Activated CD4-positive, alpha-beta T cell treated with anti-CD3 and anti-CD28 coated beads, Interleukin-2, amount 50 U/mL, for 1 hour (primary cell): Measurements from ENCODE around the gene COPS2.

ENCODE experiments used
- DNase-seq: peaks from one replicate; pipeline ENCODE4 v3.0.0-alpha.2; 2020

COPS2 gene

DNA sequence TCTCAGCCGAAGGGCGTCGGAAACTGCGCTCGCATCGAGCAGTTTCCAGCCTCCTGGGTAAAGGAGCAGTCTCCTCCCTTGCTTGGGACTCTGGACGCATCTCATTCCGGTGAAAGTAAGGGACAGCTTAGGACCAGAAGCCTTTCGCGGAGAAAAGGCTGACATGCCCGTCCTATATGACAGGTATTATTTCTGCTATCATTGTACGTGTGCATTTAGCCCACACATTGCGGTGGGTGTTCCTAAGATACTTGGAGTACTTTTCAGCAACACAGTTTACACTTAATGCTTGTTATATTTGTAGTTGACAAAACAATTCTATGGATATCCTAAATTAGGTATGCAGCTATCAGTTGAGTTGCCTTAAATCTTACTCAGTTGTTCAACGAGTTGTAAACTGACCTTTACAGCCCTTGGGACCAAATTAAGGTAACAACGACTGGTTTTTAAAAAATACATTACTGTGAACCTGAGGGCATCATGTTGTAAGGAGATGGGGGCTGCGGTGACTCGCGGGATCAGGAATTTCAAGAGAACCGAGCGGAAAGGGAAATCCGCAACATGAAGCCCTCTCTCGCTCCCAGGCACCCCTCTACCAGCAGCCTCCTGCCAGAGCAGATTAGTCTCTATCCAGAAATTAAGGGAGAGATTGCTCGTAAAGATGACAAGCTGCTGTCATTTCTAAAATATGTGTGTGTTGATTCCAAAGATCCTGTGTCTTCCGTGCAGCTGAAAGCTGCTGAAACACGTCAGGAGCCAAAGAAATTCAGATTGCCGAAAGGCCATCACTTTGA, 632 bp upstream of the COPS2 start:
- no peak for DNase-seq

DNA sequence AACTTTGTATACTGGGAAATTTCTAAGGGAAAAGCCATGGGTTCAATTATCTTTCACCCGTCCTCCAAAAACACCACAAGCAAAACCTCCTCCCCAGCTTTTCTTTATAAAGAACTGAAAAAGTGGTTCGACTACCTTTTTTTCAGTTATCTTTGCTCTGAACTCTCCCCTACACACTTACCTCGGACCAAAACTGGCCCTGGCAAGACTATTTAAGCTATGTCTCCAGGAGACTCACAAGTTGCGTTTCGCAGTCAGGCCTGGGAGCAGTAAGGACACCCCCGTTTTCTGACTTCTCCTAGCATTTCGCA, 645 bp downstream of the COPS2 start:
- no peak for DNase-seq

GRCh38 chr15:49154359-49154758, 1.0 kb downstream of the COPS2 start:
- no peak for DNase-seq

DNA sequence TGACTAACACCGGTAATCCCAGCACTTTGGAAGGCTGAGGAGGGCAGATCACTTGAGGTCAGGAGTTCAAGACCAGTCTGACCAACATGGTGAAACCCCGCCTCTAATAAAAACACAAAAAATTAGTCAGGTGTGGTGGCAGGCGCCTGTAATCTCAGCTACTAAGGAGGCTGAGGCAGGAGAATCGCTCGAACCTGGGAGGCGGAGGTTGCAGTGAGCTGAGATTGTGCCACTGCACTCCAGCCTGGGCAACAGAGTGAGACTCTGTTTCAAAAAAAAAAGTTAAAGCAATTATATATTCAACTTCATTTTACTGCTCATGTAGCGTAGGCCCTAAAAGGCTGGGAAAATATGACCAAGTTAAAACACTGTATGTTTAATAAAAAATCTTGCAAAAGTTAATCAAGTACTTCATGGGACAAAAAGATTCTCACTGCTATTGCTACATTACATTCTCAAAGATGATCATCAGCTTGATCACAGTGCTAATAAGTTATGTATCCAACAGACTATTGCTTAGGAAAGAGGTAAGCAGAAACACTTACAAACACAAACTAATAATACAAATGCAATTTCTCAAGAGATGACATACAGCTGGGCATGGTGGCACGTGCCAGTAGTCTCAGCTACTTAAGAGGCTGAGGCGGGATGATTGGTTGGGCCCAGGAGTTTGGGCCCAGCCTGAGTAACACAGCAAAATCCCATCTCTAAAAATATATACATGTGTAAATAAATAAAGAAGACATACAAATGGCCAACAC, 2.7 kb downstream of the COPS2 start:
- no peak for DNase-seq

DNA sequence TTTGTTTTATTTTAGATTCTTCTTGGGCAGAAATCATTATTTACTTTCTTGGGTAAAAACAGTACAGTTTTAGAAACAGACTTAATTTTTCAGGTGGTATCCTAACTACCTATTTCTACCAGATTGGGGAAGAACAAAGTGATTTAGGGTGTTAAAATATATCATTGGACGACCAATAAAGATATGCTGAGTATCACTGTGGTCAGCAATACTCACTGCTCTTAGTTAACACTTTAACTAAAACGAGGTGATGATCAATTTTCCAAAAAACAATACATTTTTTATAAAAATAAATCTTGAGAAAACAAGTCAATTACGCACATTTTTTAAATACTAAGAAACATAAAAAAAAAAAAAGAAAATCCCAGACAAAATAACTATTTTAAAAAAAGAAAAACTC, 3.6 kb downstream of the COPS2 start:
- DNase-seq: no peak

GRCh38 chr15:49148727-49149126, 6.7 kb downstream of the COPS2 start:
- DNase-seq: no peak

GRCh38 chr15:49148298-49148697, 7.1 kb downstream of the COPS2 start:
- no peak for DNase-seq

- DNase-seq: peak; percentile 16
Measured at GRCh38 chr15:49145651-49146609, 9.5 kb downstream of the COPS2 start.

DNA sequence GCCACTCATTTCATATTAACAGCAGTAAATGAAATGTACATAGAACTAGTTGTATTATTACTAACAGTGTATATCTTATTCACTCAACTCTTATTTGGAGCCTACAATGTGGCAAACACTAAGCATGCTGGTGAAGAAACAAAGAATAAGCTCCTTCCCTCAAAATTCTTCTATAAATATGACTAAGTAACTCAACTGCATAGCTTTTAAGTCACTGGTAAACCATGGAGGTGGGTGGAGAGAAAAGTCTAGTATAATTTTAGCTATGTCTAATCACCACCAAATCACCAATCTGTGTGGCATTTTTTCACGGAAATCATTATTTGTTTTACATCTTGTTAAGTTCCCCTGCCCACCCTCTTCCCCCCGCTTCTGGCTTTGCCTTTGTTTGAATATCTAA, 17.5 kb downstream of the COPS2 start:
- DNase-seq: no peak

DNA sequence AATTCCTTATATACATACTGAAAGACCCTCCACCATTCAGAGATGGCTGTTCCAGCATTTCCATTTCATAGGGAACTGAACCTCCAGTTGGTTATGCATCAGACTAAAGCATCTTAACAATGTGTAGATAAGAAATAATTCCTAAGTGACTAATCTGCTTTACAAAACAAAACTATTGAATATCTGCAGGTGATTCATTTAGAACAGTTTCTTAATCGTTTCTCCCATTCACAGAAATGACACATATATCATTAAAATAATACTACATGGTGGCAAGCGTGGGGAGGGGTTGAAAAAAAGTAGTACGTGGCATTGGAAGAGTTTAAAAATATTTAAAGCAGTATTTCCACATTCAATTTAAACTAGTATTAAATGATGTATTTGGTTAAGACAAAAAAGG, 19.5 kb downstream of the COPS2 start:
- DNase-seq: no peak

DNA sequence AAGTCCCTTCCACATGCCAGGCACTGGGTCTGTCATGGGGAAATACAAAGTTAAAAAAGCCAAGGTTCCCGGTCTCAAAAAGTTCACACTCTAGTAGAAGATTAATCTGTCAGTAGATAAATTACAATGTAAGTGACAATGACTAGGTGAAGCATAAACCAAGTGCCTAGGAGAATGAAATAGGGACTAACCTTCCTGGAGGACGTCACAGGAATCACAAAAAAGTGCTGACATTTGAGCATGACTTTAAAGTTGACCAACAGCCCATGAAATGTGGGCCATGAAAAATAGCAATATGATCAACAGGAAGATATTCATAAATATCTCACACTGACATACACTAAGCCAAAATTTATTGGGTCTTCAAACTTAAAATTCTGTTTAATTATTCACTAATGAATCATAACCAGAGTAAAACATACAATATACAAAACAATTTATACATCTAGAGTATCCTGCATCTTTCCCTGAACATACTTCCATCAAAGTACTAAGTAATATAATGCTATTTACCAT, 20.0 kb downstream of the COPS2 start:
- no peak for DNase-seq

DNA sequence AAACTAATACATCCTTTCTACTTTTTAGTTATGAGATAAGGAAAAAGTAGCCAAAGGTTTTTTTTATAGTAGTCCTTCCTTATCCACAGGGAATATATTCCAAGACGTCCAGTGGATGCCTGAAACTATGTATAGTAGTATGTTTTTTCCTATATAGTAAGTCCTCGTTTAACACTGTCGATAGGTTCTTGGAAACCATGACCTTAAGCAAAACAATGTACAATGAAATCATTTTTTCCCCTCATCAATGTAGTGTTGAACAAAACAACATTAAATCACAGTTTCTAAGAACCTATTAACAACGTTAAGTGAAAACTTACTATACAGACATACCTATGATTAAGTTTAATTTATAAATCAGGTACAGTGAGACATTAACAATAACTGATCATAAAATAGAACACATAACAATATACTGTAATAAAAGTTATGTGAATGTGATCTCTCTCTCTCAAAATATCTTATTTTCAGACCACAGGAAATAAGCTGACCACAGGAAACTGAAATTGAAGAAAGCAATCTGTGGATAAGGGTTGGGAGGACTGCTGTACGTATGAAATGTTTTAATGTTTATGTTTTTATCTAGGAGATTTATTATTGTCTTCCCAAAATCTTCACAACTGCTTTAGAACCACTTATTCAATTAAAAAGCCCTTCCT, 20.6 kb downstream of the COPS2 start:
- DNase-seq: no peak

- no peak for DNase-seq
Measured at GRCh38 chr15:49131403-49131802, 24.0 kb downstream of the COPS2 start.

GRCh38 chr15:49124371-49124770, 31.0 kb downstream of the COPS2 start:
- DNase-seq: no peak

DNA sequence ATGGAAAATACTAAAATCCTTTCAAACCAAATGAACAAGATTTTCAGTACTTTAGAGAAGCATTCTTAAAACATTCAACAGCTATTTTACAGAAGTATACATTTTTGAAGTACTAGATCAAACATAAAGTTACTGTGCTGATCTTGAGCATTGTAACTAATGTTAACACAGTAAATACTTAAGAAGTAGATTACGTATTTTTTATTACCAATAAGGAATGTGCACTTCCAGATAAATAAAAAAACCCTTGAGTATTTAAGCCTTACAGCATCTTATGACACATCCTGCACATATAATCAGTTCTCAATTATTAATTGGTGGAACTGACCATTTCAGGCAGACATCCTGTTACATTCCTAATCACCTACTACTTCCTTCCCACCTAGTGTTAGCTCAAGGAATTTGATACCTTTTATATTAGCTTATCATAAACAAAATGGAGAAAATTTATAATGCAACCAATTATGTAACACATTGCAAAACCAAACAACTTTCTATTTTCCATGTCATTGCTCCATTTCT, 32.8 kb downstream of the COPS2 start:
- no peak for DNase-seq

- no peak for DNase-seq
Measured at GRCh38 chr15:49121901-49122300, 33.5 kb downstream of the COPS2 start.

- no peak for DNase-seq
Measured at GRCh38 chr15:49120832-49121231, 34.6 kb downstream of the COPS2 start.

GRCh38 chr15:49116108-49116857, 39.1 kb downstream of the COPS2 start:
- no peak for DNase-seq

DNA sequence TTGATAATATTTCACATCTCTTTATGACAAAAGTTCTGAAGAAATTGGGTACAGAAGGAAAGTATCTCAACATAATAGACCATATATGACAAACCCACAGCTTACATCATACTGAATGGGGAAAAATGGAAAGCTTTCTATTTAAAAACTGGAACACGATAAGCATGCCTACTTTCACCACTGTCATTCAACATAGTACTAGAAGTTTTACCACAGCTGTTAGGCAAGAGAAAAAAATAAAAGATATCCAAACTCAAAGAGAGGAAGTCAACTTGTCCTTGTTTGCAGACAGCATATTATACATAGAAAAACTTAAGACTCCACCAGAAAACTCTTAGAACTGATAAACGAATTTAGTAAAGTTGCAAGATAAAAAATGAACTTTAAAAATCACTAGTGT, 40.3 kb downstream of the COPS2 start:
- DNase-seq: no peak

DNA sequence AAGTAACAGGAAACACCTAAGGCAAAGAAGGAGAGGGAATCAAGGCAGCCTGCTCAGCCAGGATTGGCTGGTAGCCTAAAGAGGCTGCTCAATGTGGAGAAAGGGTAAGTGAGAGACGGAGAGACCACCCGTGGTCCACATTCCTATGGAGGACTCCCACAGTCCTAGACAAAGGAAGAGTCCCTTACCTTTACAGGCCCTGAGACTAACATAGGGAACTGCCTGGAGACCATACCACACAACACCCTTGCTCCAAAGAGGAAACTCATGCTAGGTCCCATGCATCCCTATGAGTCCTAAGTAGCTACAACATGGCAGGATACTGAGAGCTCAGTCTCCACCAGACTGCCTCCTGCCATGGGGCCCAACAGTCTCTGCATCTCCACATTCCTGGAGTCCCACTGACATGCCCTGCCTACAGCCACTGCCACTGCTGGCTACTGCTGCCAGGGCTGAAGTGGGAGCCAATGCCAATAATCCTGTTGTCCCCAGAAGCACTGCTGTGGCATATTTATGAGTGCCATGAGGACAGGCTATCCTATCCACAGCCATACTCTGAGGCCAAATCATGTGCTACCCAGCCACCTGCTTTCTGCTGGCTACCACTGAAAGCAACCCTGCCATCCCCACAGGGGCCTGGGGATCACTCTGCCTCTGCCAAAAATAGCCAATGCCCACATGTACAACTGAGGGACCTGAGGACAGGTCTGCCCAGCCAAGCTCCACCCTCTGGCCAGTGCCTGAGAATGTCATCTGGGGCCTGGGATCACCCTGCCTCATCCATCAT, 45.0 kb downstream of the COPS2 start:
- no peak for DNase-seq

- no peak for DNase-seq
Measured at GRCh38 chr15:49103002-49103401, 52.4 kb downstream of the COPS2 start.
